ENCODE measurements around the gene NR5A2.
A peak's percentile ranks its signal among the peaks of the same experiment; 100 is the strongest.

NR5A2 gene

DNA sequence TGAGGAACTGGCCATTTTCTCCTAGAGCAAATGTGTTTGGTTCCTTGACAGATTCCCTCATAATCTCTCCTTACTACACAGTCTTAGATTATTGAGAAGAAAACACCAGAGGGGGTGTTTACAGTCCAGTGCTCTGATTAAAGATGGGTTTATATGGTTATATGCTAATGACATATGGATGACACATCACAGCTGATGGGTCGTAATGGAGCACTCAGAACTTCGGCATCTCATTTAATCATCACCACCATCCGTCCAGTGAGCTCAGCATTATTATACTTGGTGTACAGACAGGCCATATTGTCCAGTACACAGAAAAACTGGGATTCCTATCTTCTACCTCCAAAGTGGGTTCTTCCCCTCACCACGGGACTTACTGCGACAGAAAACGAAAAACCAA is 22.3 kb upstream of the NR5A2 start:
- TF ChIP-seq, protein P1, sequence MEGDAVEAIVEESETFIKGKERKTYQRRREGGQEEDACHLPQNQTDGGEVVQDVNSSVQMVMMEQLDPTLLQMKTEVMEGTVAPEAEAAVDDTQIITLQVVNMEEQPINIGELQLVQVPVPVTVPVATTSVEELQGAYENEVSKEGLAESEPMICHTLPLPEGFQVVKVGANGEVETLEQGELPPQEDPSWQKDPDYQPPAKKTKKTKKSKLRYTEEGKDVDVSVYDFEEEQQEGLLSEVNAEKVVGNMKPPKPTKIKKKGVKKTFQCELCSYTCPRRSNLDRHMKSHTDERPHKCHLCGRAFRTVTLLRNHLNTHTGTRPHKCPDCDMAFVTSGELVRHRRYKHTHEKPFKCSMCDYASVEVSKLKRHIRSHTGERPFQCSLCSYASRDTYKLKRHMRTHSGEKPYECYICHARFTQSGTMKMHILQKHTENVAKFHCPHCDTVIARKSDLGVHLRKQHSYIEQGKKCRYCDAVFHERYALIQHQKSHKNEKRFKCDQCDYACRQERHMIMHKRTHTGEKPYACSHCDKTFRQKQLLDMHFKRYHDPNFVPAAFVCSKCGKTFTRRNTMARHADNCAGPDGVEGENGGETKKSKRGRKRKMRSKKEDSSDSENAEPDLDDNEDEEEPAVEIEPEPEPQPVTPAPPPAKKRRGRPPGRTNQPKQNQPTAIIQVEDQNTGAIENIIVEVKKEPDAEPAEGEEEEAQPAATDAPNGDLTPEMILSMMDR (IDR thresholded peaks at IDR 0.05) = no peak
- no peak for TF ChIP-seq ZFX (IDR thresholded peaks at IDR 0.05; ENCODE audit: borderline replicate concordance)
- H3K27ac ChIP-seq = no peak overlapping the region

DNA sequence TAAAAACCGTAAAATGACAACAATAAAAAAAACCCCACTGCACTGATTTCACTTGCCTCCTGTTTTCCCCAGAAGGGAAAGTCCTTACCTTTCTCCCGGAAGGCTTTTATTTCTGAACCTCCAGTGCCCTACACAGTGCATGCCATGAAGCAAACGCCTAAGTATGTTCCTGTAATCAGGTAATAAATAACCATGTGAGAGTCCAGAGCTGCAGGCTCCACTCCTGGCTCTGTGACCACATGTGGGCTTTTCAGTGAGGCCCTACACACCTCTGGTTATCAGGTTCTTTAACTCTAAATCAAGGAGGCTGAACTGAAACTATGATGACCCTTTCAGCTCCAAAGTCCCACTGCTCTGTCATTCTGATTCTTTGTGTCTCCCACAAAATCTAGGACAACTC is 20.8 kb upstream of the NR5A2 start:
- no peak for TF ChIP-seq ZFX (IDR thresholded peaks at IDR 0.05; ENCODE audit: borderline replicate concordance)
- TF ChIP-seq, protein P1 (IDR thresholded peaks at IDR 0.05) = no peak
- H3K27ac ChIP-seq = no peak overlapping the region

DNA sequence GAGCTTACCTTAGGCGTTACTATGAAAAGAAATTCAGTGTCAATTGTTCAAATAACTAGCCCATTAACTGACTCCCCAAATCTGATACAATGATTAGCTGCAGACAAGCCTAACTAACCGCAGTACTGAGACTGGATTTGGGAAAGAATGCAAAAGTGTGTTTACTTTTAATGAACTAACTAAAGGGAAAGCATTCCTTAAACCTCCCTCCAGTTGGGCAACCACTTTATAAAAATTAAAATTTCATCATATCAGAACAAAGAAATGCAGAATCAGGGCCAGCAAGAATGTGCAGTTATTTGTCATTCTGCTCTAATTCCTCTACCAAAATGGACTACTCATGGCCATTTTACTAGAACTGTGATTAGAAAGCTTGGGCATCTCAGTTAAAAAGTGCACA is 11.7 kb upstream of the NR5A2 start:
- TF ChIP-seq ZFX (IDR thresholded peaks at IDR 0.05; ENCODE audit: borderline replicate concordance) = no peak
- TF ChIP-seq, protein P1 (IDR thresholded peaks at IDR 0.05) = no peak
- H3K27ac ChIP-seq = no peak overlapping the region

DNA sequence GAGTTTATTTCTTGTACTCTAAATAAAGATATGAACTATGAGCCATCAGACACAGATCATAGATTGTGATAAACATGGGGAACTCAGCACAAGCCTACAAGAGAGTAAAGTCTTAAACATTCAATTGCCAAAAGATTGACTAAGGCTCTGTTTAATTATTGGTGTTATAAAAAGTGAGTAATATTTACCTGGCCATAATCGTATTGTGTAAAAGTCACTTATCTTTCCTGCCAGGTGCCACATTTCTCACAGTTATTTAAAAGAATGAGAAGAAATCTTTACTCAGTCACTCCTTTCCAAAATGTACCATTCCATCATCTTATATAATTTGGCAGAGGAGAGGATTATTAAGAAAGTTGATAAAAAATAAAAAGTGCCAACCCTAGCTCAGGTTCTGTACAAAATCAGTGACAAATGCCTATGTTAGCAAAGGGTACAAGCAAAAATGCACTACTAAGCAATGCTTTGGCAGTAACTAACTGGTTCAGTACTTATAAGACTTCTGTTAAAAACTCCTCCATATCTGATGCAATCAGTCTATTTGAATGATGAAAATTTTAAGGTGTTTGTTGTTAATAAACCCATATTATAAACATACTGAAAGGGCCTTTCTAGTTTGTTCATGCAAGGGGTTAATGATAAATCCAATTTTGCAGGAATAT is 5.8 kb upstream of the NR5A2 start:
- no peak for TF ChIP-seq ZFX (IDR thresholded peaks at IDR 0.05; ENCODE audit: borderline replicate concordance)
- TF ChIP-seq, protein P1 (IDR thresholded peaks at IDR 0.05) = no peak
- H3K27ac ChIP-seq = peak overlapping the region; percentile 72

DNA sequence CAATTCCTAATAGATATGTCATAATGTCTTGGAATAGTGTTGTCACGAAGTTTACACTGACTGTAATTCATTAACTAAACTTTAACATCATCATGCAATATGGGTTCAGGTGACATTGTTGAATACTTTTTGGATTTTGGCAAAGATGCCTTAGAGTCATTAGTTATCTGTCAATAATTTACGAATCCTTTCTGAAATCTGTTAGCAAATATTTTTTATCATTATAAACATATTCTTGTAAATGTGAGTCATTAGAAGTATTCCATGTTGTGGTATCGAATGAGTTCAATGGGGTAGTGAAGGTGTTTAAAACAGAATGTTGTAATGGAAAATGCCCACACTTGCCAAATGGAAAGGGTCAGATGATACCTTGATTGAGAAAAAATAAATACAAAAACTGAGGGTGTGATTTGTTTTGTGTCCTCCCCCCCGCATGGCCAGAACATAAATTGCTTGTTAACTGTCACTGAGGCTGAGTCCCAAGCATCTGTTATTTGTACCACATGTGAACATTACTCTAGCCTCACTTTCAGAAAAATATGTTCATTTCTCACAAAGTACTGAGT is 5.2 kb upstream of the NR5A2 start:
- peak overlapping the region; percentile 72 for H3K27ac ChIP-seq
- TF ChIP-seq, protein P1 (IDR thresholded peaks at IDR 0.05) = no peak
- no peak for TF ChIP-seq ZFX (IDR thresholded peaks at IDR 0.05; ENCODE audit: borderline replicate concordance)

DNA sequence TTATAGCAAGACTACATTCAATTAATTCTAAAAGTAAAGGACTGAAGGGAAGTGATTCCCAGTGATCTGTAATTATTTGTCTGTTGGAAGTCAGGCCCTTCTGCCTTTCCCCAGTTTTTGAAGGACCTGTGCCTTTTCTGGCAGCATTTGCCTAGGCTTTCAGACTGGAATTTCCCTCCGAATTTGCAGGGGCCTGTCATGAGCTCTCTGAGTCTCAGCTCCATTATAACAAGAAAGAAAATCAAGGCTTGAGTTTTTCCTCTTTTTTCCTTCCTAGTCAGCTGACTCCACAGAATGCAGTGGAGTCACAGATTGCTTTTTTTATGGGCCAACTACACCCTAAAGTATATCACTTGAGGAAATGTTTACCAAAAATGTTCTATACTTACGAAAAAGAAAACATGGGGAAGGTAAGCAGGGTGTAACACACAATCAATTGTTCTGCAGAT is 1.1 kb downstream of the NR5A2 start:
- peak overlapping the region; percentile 79 for H3K27ac ChIP-seq
- TF ChIP-seq, protein P1 (IDR thresholded peaks at IDR 0.05) = no peak
- TF ChIP-seq ZFX (IDR thresholded peaks at IDR 0.05; ENCODE audit: borderline replicate concordance) = no peak

DNA sequence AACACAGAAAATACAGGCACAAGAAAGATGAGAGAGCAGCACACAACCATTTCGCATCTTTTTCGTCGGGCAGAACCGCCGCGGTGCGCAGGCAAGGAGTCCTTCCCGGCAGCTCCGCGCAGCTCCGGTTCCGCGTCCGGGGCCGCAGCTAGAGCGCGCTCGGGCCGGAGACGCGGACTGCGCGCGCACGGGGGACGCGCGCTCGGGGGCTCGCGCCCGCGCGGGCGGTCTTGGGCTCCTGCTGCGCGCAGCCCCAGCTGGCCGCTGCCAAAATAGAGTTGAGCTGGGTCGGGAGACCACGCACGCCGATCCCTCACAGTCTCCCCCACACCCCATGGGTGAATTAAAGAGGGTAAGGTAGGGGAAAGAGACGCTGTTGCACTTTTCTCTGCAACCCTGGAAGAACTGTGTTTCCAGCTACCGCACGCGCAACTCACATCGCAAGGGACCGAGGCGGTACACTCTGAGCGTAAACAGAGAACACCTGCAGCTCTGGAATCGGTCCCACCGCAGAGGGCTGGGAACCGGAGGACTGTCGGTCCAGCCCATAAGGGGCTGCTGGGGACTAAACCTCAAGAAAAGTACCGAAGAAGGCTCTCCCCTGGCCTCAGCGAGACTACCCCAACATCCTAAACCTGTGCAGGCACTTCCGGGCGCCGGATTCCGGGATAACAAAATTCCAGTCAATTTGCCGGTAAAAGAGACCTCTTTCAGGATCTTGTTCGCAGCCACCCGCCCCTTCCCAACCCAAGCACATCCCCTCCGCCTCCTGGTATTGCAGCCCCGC is 1.7 kb downstream of the NR5A2 start:
- peak overlapping the region; percentile 79 for H3K27ac ChIP-seq
- no peak for TF ChIP-seq ZFX (IDR thresholded peaks at IDR 0.05; ENCODE audit: borderline replicate concordance)
- TF ChIP-seq, protein P1 (IDR thresholded peaks at IDR 0.05) = peak; percentile 13; the same call in 1 of the 2 replicates

All from 22Rv1 (cell line).